Retinal pigment epithelial cell (primary cell): ENCODE results near the gene UBTD2.

Experiments used
- DNase-seq: peaks from one replicate; pipeline ENCODE4 v3.0.0-alpha.2; 2010; ENCODE audit warnings: low read depth
- H3K4me3 ChIP-seq: 2 replicates; pipeline ENCODE4 v1.5.1; 2011; ENCODE audit warnings: mild to moderate bottlenecking, low read length, control low read depth, moderate library complexity
- CTCF ChIP-seq: conservative IDR thresholded peaks from 2 replicates; pipeline ENCODE4 v1.5.1; 2011; ENCODE audit warnings: low read depth, low read length, control low read depth, inconsistent platforms

Gene UBTD2

GRCh38 chr5:172266071-172266675, 17.4 kb downstream of the UBTD2 start:
- no peak for TF ChIP-seq CTCF
- H3K4me3 ChIP-seq, result no peak overlapping the region
- no peak for DNase-seq

GRCh38 chr5:172264815-172265395, 18.7 kb downstream of the UBTD2 start:
- DNase-seq, result no peak
- TF ChIP-seq CTCF, result no peak
- H3K4me3 ChIP-seq, result no peak overlapping the region

GRCh38 chr5:172255444-172255843, 28.1 kb downstream of the UBTD2 start:
- no peak for DNase-seq
- H3K4me3 ChIP-seq, result no peak overlapping the region
- no peak for TF ChIP-seq CTCF

- TF ChIP-seq CTCF, result no peak
- H3K4me3 ChIP-seq, result no peak overlapping the region
- DNase-seq, result no peak
Measured at GRCh38 chr5:172252501-172252900, 31.1 kb downstream of the UBTD2 start.

GRCh38 chr5:172251419-172251818, 32.1 kb downstream of the UBTD2 start:
- DNase-seq, result no peak
- H3K4me3 ChIP-seq, result no peak overlapping the region
- TF ChIP-seq CTCF, result no peak

GRCh38 chr5:172248637-172249036, 34.9 kb downstream of the UBTD2 start:
- no peak for TF ChIP-seq CTCF
- H3K4me3 ChIP-seq, result no peak overlapping the region
- no peak for DNase-seq

- no peak overlapping the region for H3K4me3 ChIP-seq
- DNase-seq, result no peak
- no peak for TF ChIP-seq CTCF
Measured at GRCh38 chr5:172245703-172246125, 37.9 kb downstream of the UBTD2 start.
